Eye (tissue), 1 donor: ENCODE measurements around the gene NKAIN4.
A peak's percentile ranks its signal among the peaks of the same experiment; 100 is the strongest.

Experiments
- DNase-seq: peaks from one replicate; pipeline ENCODE4 v3.0.0-alpha.2; 2015

NKAIN4 gene

DNA sequence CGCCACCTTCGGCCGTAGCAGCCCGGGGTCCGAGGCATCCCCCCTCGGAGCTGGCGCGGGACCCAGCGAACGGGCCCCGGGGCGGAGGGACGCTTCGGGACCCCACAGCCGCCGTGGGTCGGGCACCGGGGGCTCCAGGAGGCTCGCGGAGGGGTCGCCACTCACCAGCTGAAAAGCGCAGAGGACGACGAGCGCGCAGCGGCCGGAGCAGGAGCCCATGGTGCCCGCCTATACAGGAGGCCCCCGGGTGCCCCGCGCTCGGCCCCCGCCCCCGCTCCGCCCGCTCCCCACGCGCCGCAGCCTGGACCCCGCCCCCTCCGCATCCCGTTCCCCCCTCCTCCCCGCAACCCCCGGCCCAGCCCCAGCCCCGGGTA is at the start of gene NKAIN4:
TSS of gene NKAIN4 (minus strand) at position 232 of the 374 bp plus-strand sequence. CDS start at position 219, 13 bp downstream.
- no peak for DNase-seq

- no peak for DNase-seq
Measured at GRCh38 chr20:63303095-63303666, 48.9 kb upstream of the NKAIN4 start.

DNA sequence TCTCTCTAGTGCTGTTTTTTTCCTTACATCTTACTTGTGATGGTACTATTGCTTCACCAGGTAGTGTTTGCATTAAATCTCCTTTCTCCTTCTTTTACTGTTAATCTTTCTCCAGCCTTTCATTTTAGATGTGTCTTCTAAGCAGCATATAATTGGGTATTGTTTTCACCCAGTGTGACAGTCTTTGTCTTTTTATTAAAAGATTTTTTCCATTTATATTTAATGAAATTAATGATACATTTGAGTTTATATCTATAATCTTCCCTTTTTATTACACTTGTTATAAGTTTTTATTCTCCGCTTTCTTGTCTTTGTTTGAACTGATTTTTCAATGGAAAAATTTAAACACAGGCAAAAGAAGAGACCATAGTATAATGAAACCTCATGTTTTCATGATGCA is 47.4 kb upstream of the NKAIN4 start:
- DNase-seq: no peak

DNA sequence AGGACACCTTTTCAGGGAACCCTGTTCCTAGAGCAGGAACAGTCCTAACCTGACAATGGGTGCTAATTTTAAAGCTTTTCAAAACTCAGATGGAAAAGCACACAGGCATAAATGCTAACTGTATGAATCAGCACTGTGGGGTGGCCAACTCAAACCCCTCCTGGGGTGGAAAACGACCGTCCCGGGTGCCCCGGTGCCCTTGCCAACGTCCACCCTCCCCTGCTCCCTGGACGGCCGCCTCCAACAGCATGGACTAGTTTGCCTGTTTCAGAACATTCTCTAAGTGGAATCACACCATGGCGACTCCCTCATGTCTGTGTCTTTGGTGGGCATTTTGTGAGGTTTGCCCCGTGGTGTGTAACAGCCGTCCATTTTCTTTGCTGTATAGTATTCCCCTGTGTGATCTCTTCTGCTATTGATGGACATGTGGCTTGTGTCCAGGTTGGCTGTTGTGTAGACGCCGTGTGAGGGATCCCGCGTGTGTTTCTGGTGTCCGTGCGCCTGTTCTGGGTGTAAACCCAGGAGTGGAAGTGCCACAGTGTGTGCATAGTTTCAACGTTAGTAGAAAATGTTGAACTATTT is 44.6 kb upstream of the NKAIN4 start:
- DNase-seq: no peak

DNA sequence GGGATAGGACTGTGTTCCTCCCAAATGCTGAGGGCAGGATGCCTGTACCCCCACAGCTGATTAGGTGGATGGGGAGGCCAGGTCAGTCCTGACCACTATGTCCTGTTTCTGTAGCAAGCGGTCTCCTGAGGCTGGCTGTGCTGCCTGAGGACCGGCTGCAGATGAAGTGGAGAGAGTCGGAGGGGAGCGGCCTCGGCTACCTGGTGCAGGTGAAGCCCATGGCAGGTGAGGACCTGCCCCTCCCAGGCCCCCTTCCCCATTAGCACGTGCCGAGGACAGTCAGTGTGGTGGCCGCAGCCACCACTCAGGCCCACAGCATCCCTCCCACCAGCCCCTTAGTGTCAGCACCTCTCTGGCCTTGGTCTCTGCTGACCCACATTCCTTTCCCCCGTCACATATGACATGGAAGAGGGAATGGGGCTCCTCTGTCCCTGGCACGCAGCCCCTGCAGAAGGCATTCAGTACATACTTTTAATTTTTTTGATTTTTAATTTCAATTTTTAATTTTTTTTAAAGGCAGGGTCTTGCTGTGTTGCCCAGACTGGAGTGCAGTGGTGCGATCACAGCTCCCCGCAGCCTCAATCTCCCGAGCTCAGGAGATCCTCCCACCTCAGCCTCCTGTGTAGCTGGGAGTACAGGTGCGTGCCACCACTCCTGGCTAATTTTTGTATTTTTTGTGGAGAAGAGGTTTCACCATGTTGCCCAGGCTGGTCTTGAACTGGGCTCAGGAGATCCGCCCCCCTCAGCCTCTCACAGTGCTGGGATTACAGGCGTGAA is 43.7 kb upstream of the NKAIN4 start:
- DNase-seq: no peak

DNA sequence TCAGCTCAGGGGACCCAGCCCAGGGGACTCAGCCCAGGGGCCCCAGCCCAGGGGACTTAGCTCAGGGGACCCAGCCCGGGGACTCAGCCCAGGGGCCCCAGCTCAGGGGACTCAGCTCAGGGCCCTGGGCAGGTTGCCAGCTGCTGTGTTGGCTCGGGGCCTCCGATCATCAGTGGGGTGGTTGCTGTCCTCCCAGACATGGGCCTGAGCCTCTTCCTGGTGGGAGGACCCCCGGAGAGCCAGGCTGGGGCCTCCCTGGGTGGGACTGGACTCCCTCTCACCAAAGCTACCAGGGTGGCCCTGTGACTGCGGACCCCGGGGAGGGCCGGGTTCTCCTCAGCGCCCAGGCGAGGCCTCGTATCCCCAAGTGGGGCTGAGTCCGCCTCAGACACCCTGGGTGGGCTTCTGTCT is 43.1 kb upstream of the NKAIN4 start:
- DNase-seq: no peak

- DNase-seq: peak; percentile 55
Measured at GRCh38 chr20:63296531-63297299, 42.5 kb upstream of the NKAIN4 start.

GRCh38 chr20:63295846-63296245 is 41.6 kb upstream of the NKAIN4 start:
- no peak for DNase-seq

DNA sequence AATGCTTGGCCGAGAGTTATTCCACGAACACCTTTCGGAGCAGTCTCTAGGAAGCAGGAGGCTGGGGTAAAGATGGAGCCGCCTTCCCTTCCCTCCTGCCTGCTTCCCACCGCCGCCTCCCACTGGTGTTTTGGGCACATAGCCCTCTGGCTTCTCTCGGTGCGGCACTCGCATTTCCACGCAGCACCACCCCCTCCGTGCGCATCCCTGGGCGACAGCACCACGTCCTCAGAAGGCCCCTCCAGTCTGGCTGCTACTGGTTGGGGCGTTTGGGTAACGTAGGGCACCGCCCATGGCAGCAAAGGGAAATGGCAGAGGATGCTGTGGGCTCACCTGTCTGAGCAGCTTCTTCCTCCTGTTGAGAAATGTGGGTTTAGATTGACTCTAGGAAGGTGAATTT is 41.2 kb upstream of the NKAIN4 start:
- DNase-seq: no peak

DNA sequence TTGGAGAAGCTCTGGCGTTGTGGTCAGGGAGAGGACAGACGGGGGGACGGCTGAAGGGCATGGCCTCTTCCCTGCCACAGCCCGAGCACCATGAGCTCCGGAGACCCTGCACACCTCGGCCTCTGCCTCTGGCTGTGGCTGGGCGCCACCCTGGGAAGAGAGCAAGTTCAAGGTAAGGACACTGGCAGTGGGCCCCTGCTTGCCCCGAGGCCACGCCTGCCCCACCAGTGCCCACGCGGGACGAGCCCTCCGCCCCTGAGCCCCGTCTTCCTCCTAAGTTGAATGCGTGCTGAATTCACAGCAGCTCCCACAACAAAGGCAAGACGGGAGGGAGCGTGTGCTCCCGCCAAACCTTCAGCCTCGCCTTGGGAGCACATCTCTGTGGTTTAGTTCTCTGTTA is 40.8 kb upstream of the NKAIN4 start:
- DNase-seq: no peak

- DNase-seq: no peak
Measured at GRCh38 chr20:63294536-63294900, 40.3 kb upstream of the NKAIN4 start.

GRCh38 chr20:63293871-63294535 is 39.7 kb upstream of the NKAIN4 start:
- no peak for DNase-seq

- no peak for DNase-seq
Measured at GRCh38 chr20:63293456-63293855, 39.2 kb upstream of the NKAIN4 start.

DNA sequence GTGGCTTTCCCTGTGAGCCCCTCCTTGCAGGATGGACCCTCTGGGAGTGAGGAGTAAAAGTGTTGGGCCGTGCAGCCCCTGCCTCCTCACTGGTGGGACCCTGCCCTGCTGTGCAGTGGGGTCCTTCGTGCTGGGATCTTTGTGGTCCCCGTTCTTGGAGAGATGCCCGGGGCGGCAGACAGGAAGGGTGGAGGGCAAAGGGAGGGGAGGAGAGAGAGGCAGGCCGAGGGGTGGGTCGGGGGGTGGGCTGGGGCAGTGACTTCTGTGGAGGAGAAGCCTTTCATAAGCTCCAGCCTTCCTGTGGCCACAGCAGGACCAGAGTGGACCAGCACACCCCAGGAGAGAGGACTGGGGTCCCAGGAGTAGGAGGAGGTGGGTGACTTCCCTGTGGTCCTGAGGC is 38.6 kb upstream of the NKAIN4 start, which contains the start of gene COL20A1:
TSS of gene COL20A1 (plus strand) at position 283 of the 400 bp plus-strand sequence. CDS start 1,922 bp downstream, outside the sequence.
- DNase-seq: no peak

- DNase-seq: no peak
Measured at GRCh38 chr20:63292292-63292701, 38.0 kb upstream of the NKAIN4 start.

GRCh38 chr20:63291811-63292210 is 37.5 kb upstream of the NKAIN4 start:
- no peak for DNase-seq

DNA sequence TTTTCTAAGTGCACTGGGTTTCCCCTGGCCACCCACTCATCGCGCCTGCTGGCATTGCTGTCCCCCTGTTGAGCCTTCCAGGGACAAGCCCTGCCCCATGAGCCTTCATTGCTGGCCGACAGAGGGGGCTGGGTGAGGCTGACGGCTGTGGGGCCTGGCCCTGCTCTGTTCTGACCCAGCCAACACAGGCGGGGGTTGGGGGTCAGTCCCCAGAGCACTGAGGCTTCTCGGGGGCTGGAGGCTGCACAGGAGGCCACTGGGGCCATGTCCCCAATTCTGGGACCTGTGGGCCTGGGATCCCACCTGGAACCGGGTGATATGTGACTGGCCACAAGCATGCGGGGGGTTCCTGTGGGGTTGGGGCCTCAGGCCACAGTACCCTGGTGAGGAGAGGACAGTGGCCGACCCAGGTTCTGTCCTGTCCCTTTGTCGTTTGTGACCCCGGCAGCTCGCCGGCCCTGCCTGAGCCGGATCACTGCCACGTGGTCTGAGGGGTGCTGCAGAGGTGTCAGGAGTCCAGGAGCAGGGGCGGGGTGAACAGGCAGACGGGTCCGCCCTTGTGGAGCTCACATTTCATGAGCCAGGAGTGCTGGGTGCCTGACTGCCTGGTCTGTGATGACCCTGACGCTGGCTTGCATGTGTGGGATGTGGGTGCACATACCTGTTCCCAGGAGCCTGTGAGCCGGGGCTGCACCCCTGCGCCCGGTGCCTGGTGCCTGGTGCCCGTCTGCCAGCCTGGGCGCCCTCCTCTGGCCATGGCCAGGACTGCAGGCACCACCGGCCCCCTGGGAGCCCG is 36.6 kb upstream of the NKAIN4 start:
- DNase-seq: peak; percentile 59

DNA sequence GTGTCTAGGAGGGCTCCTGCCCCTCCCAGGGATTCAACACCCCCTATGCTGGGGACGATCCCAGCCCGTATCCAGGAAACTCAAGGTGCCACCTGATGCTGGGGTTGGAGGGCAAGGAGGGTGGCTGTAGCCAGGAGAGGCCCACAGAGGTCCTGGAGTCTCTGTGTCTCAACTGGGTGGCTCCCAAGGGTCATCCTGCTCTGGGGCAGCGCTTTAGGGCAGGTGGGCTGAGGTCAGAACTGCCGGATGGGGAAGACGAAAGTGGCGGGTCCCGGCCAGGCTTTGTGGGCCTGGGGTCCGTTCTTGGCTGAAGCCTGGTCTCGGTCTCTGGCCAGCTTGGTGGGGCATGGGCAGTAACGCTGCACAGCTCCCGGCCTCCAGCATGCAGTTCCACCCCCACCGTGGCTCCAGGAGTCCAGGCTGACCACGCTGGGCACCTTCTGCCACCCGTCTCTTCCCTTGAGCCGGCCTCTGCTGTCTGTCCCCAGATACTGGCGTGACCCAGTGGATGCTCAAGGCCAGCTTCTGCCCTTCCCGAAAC is 35.9 kb upstream of the NKAIN4 start:
- DNase-seq: no peak

GRCh38 chr20:63289311-63290135 is 35.3 kb upstream of the NKAIN4 start:
- no peak for DNase-seq

- no peak for DNase-seq
Measured at GRCh38 chr20:63288581-63289251, 34.5 kb upstream of the NKAIN4 start.
